ENCODE data around the gene TMC1.
"Not testable (repeated sequence)": the region's sequence is repeated elsewhere in the genome, so short reads cannot be mapped to it uniquely, and the experiment has no call there.

Gene TMC1

DNA sequence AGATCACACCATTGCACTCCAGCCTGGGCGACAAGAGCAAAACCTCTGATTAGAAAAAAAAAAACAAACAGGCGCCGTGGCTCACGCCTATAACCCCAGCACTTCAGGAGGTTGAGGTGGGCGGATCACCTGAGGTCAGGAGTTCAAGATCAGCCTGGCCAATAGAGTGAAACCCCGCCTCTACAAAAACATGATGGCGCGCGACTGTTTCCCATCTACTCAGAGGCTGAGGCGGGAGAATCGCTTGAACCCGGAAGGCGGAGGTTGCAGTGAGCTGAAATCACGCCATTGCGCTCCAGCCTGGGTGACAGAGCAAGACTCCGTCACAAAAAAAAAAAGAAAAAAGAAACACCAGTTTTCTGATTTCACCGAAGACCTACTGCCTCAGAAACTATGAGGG lies at the start of gene TMC1:
Gene TMC1, plus strand, starts transcription at position 193 of the 400 bp plus-strand sequence. CDS start 127,041 bp downstream, outside the sequence.
- DNase-seq: not testable (repeated sequence)

- DNase-seq: no peak
Observed at GRCh38 chr9:72473474-72474261, 47.7 kb upstream of the TMC1 start.

DNA sequence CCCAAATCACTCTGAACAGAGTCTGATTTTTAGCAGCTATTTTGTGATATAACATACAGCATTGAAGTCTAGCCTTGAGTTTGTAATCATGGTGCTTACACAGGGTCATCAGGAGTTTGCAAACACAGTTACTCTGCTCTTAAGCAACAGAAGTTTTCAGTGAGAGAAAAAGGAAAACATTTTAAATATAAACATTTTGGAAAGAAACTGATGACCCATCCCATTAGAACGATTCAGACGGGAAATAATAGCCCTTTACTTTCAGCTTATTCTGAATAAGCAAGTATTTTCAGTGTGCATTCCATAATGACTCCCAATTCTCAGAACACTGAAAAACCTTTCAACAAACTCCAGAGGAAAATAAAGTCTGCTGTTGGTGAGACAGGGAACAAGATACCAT lies 46.7 kb upstream of the TMC1 start:
- no peak for DNase-seq

DNA sequence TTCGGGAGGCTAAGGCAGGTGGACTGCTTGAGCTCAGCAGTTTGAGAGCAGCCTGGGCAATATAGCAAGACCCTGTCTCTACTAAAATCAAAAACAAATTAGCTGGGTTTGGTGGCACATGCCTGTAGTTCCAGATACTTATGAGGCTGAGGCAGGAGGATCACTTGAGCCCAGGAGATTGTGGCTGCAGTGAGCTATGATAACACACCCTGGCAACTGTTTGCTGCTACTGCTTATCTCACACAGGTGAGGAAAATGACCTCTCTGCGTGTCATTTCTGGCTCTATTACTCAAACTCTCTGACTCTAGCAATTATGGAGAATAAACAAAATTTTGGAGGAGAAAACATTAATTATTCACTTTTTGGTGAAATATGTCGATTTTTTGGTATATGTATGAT lies 45.3 kb upstream of the TMC1 start:
- no peak for DNase-seq

DNA sequence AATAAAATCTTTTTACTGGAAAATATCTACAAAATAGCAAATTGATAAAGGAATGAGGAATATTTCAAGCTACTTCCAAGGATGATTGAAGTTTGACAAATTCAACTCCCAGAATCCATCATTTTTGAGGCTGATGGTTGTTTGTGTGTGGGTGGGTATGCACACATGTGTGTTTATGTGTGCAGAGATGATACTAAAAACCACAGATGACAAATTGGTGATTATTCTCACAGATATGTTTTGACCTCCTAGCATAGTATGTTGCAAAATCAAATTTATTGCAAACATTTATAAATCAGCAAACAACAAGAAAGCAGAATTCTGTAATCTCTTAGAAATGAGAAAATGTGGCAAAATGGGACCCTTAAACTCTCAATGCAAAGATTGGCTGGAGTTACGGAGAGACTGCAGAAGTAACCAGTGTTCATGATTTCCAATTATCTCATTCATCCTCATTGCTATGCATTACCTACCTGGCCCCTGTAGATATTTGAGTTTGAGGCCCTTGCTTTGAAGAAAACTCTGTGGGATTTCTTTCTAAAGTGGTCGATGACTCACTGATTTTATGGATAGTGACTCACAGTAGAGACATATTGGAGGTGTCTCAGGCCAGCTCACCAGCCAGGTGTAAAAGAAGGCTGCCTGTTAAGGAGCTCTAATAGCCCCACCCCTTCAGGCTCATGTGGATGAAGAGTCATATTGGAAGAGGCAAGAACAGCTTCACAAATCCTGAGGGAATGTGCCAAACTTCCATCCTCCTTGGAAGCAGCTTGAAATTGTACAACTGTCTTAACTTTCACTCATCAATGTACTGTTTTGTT lies 44.6 kb upstream of the TMC1 start:
- no peak for DNase-seq

- DNase-seq: no peak
Observed at GRCh38 chr9:72477930-72478518, 43.4 kb upstream of the TMC1 start.

DNA sequence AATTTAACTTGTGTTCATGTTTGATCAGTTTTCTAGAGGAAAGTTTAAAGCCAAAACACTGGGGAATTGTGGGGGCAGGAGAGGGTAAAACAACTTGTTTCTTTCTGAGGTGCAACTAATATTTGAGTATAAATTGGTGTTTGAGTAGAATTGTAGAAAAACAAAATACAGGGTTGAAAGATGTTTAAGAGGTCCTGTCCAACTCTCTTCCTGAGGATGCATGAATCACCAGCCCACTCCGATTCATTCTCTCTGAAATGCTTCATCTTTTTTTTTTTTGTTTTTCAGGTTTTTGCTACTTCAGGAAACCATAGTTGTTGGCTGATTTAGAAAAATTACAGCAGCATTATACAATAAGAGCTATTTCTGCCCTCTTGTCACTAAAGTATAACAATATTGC lies 42.4 kb upstream of the TMC1 start:
- no peak for DNase-seq

DNA sequence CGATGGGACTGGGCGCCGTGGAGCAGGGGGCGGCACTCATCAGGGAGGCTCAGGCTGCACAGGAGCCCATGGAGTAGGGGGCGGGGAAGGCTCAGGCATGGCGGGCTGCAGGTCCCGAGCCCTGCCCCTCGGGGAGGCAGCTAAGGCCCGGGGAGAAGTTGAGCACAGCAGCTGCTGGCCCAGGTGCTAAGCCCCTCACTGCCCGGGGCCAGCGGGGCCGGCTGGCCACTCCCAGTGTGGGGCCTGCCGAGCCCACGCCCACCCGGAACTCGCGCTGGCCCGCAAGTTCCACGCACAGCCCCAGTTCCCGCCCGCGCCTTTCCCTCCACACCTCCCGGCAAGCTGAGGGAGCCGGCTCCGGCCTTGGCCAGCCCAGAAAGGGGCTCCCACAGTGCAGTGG lies 41.1 kb upstream of the TMC1 start:
- DNase-seq: not testable (repeated sequence)

DNA sequence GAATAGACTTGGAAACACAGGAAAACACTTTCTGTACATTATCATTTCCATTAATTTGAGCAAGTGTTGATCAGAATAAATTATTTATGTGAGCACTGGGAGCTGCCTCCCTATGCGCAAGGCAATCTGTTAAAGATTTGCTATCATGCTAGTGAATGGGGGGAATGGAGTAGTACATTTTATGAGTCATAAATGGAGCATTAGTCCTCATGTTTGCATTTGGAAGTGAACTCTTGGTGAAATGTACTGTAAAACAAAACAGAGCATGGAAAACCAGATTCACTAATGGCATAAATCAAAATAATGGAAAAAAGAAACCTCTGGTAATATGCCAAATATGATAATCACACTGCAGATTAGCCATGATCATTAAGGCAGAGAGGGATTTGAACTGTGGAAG lies 40.5 kb upstream of the TMC1 start:
- no peak for DNase-seq

DNA sequence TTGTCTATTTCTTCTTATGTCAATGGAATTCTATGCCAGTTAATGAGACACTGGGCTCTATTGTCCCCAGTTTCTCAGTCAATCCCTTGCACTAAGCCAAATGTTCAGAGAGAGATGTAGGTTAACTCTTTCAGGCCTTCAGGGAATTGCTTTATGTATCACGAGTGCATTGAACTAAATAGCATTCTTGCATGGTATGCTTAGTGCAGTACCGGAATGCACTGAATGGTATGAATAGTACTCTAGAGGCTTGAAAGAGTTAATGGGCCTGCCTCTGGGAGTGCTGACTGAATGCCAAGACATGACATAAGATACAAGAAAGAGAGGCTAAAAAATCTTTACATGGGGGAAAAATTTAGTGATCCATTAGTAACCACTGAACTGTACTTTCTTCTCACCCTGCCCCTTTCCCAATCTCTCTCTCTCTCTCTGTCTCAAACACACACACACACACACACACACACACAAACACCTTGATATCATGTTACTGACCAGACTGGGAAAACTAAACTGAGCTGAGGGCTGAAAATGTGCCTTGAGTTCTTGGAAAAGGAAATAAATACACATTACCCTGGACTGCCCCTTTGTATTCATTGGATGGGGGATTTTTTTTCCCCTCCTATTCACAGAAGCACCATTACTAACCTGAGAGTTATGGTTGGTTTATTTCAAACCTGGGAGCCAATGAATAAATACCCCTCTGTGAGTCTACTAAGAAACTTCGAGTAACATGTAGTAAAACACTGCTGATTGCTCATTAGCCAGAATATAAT lies 35.4 kb upstream of the TMC1 start:
- DNase-seq: no peak

- DNase-seq: no peak
Observed at GRCh38 chr9:72486594-72486955, 34.8 kb upstream of the TMC1 start.

DNA sequence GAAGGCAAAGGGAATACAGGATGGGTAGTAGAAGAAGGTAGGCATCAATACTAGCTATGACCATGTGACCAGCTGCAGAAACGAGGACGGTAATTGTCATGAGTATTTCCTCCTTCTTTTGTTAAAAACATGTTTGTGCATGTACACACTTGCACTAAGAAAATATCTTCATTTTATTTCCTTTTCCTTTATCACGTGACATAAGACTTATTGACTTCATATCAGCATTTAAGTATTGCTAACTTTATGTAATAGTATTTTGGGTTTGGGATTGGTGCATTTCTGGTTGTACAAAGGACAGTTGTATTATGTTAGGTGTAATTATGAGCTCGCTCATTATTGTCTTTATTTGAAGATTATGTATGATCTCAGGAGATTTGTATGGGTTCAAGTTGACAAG lies 33.7 kb upstream of the TMC1 start:
- DNase-seq: not testable (repeated sequence)

GRCh38 chr9:72489986-72490385 lies 31.4 kb upstream of the TMC1 start:
- DNase-seq: no peak

- no peak for DNase-seq
Observed at GRCh38 chr9:72491242-72491641, 30.2 kb upstream of the TMC1 start.

DNA sequence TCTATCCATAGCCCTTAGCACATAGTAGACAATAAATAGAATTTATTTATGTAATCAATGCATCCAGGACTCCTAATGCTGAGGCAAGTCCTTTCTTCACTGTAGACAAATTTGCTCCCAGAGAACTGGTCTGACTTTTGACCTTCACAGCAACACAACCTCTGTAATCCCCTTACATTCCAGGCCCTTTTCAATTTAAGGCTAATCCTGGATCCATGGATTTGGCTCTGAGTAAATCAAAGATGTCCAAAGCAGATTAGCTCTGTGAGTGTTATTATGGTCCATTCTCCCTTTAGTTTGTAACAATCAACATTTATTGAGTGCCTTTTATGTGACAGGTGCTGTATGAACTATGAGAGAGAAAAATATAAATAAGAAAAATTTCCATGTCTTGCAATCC lies 27.4 kb upstream of the TMC1 start:
- DNase-seq: no peak

DNA sequence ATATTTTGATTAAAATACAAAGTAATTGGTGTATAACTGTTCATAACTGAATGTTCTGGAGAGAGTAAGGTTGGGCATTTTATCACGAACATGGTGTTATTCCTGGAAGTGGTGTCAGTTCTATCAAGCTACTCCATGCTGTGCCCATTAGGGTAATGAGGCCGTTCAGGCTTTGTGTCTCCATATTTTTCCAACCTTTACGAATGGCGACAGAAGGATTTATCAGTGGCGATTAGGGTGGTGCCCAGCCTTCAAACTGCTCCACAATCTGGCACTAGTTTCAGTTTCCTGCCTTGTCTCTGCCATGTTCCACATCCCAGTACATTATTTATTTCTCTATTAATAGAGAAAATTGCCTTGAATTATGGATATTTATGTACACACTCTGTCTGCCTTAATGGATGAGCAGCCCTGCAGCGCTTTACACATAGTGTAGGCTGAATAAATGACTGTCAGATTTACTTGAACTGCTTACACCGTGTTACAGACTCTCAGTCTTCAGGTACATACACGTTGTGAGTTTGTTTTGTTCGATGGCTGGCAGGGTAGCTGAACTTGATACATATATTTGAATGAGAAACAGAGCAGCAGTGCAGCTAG lies 23.9 kb upstream of the TMC1 start:
- no peak for DNase-seq

GRCh38 chr9:72506615-72507014 lies 14.8 kb upstream of the TMC1 start:
- no peak for DNase-seq

GRCh38 chr9:72509053-72509452 lies 12.4 kb upstream of the TMC1 start:
- DNase-seq: no peak

- DNase-seq: no peak
Observed at GRCh38 chr9:72509635-72510034, 11.8 kb upstream of the TMC1 start.

- not testable (repeated sequence) for DNase-seq
Observed at GRCh38 chr9:72521011-72521410, 397 bp upstream of the TMC1 start.

DNA sequence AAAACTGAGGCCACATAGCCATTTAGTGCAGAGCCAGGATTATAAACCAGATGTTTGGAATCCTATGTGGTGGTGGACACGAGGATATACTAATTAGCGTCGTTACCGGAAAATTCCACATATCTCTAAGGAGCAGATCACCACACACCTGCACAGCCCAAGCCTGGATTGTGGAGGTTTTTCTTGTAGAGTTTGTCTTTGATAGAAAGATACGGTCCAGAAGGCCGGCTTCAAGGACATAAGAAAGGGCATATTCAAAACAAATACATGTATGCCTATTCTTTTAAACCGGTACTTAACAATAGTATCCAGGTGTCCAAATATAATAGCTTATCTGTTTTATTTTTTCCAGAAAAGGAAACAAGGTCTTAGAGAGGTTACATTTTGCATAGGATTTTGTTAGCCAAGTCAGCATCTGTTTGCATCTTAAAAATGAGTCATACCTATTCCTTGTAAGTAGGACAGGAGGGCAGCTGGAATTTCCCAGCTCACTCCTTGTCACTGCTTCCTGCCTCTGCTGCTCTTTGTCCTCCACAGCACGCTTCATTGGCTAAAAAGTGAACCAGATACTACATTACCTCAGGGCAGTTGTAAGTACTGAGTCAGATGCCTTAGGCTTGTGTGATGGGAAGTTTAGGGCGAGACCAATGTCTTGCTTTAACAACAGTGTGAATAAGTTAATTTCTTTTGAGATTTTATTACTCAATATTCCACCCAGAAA lies 3.6 kb downstream of the TMC1 start:
- peak; percentile 33 for DNase-seq
